Measurements from ENCODE around the gene TCF4. TPM values are rescaled to one million over a fixed set of nuclear protein-coding genes. Genes with fewer than 3 reads are reported as not detected.

Gene TCF4
- total RNA-seq, 4 donors from 2014 or later: 114 to 190 (median 132) TPM

DNA sequence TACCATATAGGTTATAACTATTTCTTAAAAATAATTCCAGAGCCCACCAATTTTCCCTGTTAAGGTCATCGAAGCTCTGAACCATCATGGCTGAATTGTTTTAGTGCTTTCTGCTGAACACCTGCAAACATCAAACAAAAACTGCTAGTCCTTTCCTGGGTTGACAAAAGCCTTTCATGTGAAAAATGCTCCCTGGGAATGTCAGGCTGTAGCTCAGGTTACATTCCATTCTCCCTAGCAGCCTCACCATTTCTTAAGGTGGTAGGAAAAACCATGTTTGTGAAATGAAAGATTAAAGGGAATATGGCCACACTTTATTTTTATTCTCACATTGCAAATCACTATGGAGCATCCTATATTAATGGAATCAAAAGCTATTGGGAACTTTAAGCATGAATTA is 5.7 kb downstream of the TCF4 start:
- Histone ChIP-seq H3K36me3 (no peaks in the 10 kb centered on the region), H3K27ac (peak overlapping the region in 1 of 3 donors; percentile 16), H3K27me3 (no peaks in the 10 kb centered on the region), H3K9me3 (no peaks in the 10 kb centered on the region), H3K4me3 (replicated peaks in 1 of 3) (no peak overlapping the region), H3K4me1 (peaks cover 0 to 9% of the 10 kb centered on the region in 2 donors)
- DNase-seq: peak in 1 of 2 donors; percentile 10
- intact Hi-C loops (cut with DNase I): no loop called here
- 14 to 28% methylated on average over 1 of the region's 1 CpG for WGBS, 2 donors
- no peak for TF ChIP-seq POLR2A (IDR thresholded peaks at IDR 0.05)
- TF ChIP-seq, protein P1, sequence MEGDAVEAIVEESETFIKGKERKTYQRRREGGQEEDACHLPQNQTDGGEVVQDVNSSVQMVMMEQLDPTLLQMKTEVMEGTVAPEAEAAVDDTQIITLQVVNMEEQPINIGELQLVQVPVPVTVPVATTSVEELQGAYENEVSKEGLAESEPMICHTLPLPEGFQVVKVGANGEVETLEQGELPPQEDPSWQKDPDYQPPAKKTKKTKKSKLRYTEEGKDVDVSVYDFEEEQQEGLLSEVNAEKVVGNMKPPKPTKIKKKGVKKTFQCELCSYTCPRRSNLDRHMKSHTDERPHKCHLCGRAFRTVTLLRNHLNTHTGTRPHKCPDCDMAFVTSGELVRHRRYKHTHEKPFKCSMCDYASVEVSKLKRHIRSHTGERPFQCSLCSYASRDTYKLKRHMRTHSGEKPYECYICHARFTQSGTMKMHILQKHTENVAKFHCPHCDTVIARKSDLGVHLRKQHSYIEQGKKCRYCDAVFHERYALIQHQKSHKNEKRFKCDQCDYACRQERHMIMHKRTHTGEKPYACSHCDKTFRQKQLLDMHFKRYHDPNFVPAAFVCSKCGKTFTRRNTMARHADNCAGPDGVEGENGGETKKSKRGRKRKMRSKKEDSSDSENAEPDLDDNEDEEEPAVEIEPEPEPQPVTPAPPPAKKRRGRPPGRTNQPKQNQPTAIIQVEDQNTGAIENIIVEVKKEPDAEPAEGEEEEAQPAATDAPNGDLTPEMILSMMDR (IDR thresholded peaks at IDR 0.05): no peak

DNA sequence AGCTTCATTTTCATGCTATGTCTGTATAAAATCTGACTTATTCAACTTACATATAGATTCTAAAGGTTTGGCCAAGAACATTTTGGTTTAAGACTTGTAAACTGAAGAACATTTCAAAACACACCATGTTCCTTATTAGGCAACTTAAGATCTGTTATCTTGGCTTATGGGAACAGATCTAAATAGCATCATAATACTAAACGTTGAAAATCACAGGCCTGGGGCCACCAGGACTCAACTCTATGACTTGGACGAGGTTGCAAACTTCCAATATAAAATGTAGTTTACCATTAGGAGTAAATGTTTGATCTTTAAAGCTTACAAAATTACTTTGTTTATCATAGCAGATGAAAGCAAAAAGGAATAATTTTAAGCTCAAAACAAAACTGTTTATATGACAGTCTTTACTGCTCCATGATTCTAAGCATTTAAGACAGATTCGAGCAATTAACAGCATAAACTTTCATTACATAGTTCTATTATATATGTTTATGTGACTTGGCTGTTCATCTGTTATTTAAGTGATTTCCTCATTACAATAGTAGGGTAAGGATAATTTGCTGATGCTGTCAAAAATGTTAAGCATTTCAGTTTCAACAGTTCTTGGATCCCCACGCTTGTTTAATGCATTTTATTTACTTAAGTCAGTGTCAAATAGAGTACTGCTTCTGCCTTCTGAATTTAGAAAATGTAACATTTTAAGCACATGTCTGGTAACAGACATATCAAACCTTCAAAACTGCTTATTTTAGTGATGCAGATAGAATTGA is 8.3 kb downstream of the TCF4 start:
- H3K27ac ChIP-seq: no peak overlapping the region
- intact Hi-C loops (cut with DNase I): no loop called here
- 70 to 73% methylated on average over 4 of the region's 4 CpGs for WGBS, 2 donors

DNA sequence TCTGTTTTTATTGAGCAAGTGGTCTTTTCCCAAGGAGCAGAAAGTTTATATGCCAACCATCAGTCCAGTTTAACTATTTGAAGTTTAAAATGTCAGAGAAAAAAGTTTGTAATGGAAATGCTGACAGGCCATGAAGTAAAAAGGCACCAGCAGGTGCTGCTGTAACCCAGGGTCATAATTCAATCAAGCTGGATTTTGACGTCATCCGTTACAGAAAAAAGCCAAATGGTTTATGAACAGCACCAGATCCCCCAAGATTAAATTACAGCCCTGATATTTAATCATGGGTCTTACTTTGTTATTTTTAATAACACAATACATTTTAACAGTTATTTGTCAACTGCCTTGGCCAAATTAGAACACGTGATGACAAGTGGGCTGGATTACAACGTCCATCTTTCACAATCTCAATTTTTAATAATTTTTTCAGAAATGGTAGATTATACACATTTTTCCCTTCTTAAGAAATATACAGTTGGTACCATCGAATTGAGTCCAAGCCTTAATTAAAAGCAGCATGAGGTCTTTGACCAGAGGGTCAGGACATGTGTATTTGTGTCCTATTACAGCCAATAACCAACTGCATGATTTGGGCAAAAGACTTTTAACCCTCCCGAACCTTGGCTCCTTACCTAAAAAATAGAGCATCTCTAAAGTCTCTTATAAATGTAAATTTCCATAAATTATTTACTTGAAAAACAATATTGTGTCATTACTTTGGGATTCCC is 10.0 kb downstream of the TCF4 start:
- 84 to 86% methylated on average over 6 of the region's 6 CpGs for WGBS, 2 donors
- no peak for DNase-seq
- H3K27ac ChIP-seq: no peak overlapping the region
- H3K4me1 ChIP-seq: no peaks in the 10 kb centered on the region
- TF ChIP-seq, protein P1 (IDR thresholded peaks at IDR 0.05): no peak
- TF ChIP-seq POLR2A (IDR thresholded peaks at IDR 0.05): no peak
- no peaks in the 10 kb centered on the region for H3K36me3 ChIP-seq
- no peak overlapping the region for H3K4me3 ChIP-seq (replicated peaks in 1 of 3)
- intact Hi-C loops (cut with DNase I): no loop called here
- H3K9me3 ChIP-seq: no peaks in the 10 kb centered on the region
- H3K27me3 ChIP-seq: no peaks in the 10 kb centered on the region

More for the DNA sequence above, 8.3 kb downstream of the TCF4 start:
- no peaks in the 10 kb centered on the region for H3K9me3 ChIP-seq
- H3K4me3 ChIP-seq (replicated peaks in 1 of 3): no peak overlapping the region
- DNase-seq: no peak
- peaks cover 0 to 1% of the 10 kb centered on the region in 2 donors for H3K4me1 ChIP-seq
- TF ChIP-seq, protein P1 (IDR thresholded peaks at IDR 0.05): no peak
- no peak for TF ChIP-seq POLR2A (IDR thresholded peaks at IDR 0.05)
- H3K36me3 ChIP-seq: no peaks in the 10 kb centered on the region
- H3K27me3 ChIP-seq: no peaks in the 10 kb centered on the region

DNA sequence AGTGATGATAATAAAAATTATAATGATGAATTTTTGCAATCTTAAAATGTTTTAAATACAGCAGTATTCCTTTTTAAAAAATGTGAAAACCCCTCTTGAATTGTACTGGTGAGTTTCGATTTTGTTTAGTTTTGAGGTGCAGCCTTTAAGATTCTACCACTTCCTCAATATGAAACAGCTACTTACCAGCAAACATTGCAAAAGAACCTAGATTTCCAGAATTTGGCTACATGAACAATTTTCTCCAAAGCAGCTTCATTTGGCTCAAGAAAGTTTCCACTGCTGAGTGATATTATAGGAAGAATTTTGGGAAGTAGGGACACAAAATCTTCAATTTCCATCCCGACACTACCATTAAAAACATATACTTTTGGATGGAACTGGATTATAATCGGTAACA is 12.0 kb downstream of the TCF4 start:
- no peak for TF ChIP-seq POLR2A (IDR thresholded peaks at IDR 0.05)
- TF ChIP-seq, protein P1 (IDR thresholded peaks at IDR 0.05): no peak
- intact Hi-C loops (cut with DNase I): no loop called here
- DNase-seq: no peak
- H3K4me1 ChIP-seq: no peaks in the 10 kb centered on the region
- H3K27ac ChIP-seq: no peak overlapping the region
- no peaks in the 10 kb centered on the region for H3K36me3 ChIP-seq
- no peaks in the 10 kb centered on the region for H3K9me3 ChIP-seq
- H3K4me3 ChIP-seq (replicated peaks in 1 of 3): no peak overlapping the region
- WGBS, 2 donors: 83 to 93% methylated on average over 3 of the region's 3 CpGs
- no peaks in the 10 kb centered on the region for H3K27me3 ChIP-seq

DNA sequence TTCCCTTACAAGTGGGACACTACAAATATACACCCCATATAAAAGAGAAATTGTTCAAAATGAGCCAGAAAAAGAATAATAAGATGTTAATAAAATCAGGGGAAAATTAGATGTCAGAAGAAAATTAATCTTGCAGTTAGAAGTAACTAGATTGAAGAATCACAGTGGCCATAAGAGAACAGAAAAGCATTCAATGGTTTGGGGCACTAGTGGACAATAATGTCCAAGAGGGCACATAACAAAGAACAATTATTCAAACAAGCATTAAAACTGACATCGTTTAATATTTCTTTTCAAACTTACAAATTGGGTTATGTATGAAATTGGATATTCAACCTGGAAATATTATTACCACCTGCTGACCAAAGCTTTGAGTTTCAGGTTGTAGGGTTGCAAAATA is 12.9 kb downstream of the TCF4 start:
- H3K4me3 ChIP-seq (replicated peaks in 1 of 3): no peak overlapping the region
- no peaks in the 10 kb centered on the region for H3K4me1 ChIP-seq
- no peak for TF ChIP-seq POLR2A (IDR thresholded peaks at IDR 0.05)
- TF ChIP-seq, protein P1 (IDR thresholded peaks at IDR 0.05): no peak
- no peak for DNase-seq
- intact Hi-C loops (cut with DNase I): no loop called here
- H3K27me3 ChIP-seq: no peaks in the 10 kb centered on the region
- 98 to 100% methylated on average over 1 of the region's 1 CpG for WGBS, 2 donors
- no peaks in the 10 kb centered on the region for H3K9me3 ChIP-seq
- H3K27ac ChIP-seq: no peak overlapping the region
- H3K36me3 ChIP-seq: no peaks in the 10 kb centered on the region
